Naive thymus-derived CD8-positive, alpha-beta T cell (primary cell): ENCODE data around the gene RAPGEF3. TPM values are rescaled to one million over a fixed set of nuclear protein-coding genes. Genes with fewer than 3 reads are reported as not detected.

Source experiments
- ATAC-seq, 2 donors: fragments of 150-1000 bp; cut with Tn5 transposase in 1 of 2; sonication (Bioruptor Pico), chemical (Tn5 transposase) in 1 of 2; 1 replicate in 1 of 2; 2 replicates in 1 of 2; pipeline ENCODE4 v1.10.0; 2021; ENCODE audit warnings: mild to moderate bottlenecking in 2 of 2, moderate library complexity in 2 of 2
- POLR2A ChIA-PET: fragments of 350-600 bp; sonication (Branson Sonifier 250); formaldehyde crosslinking; loops from one replicate; lab custom pipeline; 2021; ENCODE audit warnings: antibody characterized with exemption; lab: Charles Lee
- DNase-seq, 10 donors: peaks; one replicate each; pipeline versions ENCODE4 v3.0.0 to v3.0.0-alpha.2; 2020 to 2022
- H3K27ac Mint-ChIP-seq, 10 donors: one replicate each; pipeline ENCODE4 v1.8.0; 2020 to 2022; ENCODE audit warnings: mild to moderate bottlenecking in 10 of 10, mixed read lengths in 10 of 10, moderate library complexity in 4 of 10, inconsistent platforms in 1 of 10
- H3K27me3 Mint-ChIP-seq, 5 donors: one replicate each; pipeline ENCODE4 v1.8.0; 2021 to 2022; ENCODE audit warnings: mixed read lengths in 5 of 5
- H3K36me3 Mint-ChIP-seq, 3 donors: one replicate each; pipeline ENCODE4 v1.8.0; 2020 to 2022; ENCODE audit warnings: mixed read lengths in 3 of 3, mild to moderate bottlenecking in 2 of 3, inconsistent platforms in 1 of 3
- H3K4me1 Mint-ChIP-seq, 4 donors: one replicate each; pipeline ENCODE4 v1.8.0; 2021 to 2022; ENCODE audit warnings: mixed read lengths in 4 of 4
- H3K4me3 Mint-ChIP-seq, 10 donors: one replicate each; pipeline ENCODE4 v1.8.0; 2020 to 2022; ENCODE audit warnings: mild to moderate bottlenecking in 10 of 10, mixed read lengths in 10 of 10, moderate library complexity in 6 of 10, inconsistent platforms in 1 of 10
- H3K9me3 Mint-ChIP-seq, 9 donors: one replicate each; pipeline ENCODE4 v1.8.0; 2020 to 2022; ENCODE audit warnings: mixed read lengths in 9 of 9, mild to moderate bottlenecking in 3 of 9, inconsistent platforms in 1 of 9, moderate library complexity in 1 of 9
- polyA plus RNA-seq, 3 donors: library from polyadenylated mRNA; unstranded; fragments of 300-500 nt; fragmentation: Illumina TruSeq; gene quantifications; one replicate each; pipeline ENCODE4 v1.2.3, GENCODE V29; 2021
- total RNA-seq, 8 experiments: library from RNA in 2 of 8; stranded (reverse) in 2 of 8; gene quantifications; one replicate each; pipeline ENCODE4 v1.2.3 and lab custom pipeline; 2021 to 2026

The RAPGEF3 gene
- total and polyA plus RNA-seq, 5 experiments from 2014 or later: 0.08 to 0.65 (median 0.27) TPM

DNA sequence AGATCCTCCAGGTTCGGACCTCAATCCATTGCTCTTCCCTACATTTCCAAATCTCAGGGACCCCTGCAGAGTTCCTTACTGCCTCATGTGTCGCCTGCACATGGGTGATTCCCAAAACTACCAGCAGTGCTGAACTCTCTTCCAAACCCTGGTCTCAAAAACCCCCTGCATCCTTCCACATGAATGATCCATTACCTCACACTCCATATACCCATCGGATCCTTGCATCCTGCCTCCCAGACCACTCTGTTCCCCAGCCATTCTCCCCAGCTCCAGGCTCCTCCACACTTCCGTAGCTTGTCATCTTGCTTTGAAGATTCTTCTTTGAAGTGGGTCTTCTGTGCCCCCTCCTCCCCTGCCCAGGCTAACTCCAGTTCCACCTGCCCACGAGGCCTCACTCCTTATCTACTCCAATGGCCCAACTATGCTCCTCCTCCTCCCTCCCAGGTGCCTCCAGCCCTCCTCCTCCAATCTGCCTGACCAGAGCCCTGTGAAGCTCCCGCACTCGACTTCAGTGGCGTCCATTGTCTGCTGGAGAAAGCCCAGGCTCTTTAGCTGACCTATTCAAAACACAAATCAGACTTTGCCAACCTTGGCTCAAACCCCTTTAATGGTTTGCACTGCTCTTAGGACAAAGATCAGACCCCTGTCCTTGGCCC lies 13.8 kb downstream of the RAPGEF3 start:
- no peaks in the 10 kb centered on the region for H3K36me3 Mint-ChIP-seq
- H3K27me3 Mint-ChIP-seq: peaks cover 0 to 2% (median 0%) of the 10 kb centered on the region in 5 donors
- DNase-seq (no peak), ATAC-seq (no peak)
- H3K9me3 Mint-ChIP-seq: no peaks in the 10 kb centered on the region
- no peak overlapping the region for H3K4me3 Mint-ChIP-seq
- H3K4me1 Mint-ChIP-seq: peaks cover 21 to 49% (median 41%) of the 10 kb centered on the region in 4 donors
- POLR2A ChIA-PET: interaction anchor here (0.5 to 4.3 kb wide), 5 partner anchors 22 to 709 kb away, joined by 4 to 19 read pairs (median 10); partner anchors contain the start of gene SLC48A1
- H3K27ac Mint-ChIP-seq: peak overlapping the region in 2 of 10 donors; percentile 11 to 27

DNA sequence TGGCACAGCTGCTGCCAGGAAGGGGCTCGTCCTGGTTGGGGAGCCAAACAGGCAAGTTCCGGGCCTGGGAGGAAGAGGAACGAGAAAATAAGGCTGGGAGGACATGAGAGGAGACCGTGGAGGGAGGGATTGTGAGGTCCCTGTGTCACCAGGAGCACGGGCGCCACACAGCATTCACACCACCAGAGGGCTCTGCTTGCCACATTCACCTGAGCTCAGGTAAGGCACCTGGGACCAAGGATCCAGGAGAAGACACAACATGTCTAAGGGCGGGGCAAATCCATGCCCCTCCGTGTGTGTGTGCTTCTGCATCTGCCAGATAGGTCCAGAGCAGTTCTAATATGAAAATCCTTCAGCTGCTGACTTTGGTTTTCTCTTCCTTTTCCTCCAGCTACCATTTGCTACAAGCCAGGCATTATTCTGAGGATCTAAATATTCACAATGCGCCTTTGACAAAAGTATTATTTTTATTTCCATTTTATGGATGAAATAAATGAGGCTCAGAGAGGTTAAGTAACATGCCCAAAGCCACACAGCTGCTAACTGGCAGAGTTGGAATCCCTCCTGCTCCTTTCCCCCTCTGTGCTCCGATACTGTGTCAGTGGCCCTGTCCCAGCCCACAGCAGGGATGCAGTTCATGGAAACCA lies 14.6 kb downstream of the RAPGEF3 start:
- POLR2A ChIA-PET: interaction anchor here (0.8 to 4.3 kb wide), 9 partner anchors 11 to 94 kb away, joined by 3 to 19 read pairs (median 4); partner anchors contain the start of gene SLC48A1
- Mint-ChIP-seq H3K4me3 (no peak overlapping the region), H3K4me1 (peaks cover 26 to 57% (median 48%) of the 10 kb centered on the region in 4 donors), H3K27ac (no peak overlapping the region), H3K27me3 (no peaks in the 10 kb centered on the region), H3K9me3 (peaks cover 0 to 2% (median 0%) of the 10 kb centered on the region in 9 donors), H3K36me3 (no peaks in the 10 kb centered on the region)
- ATAC-seq (peak; percentile 52), DNase-seq (peak; percentile 40 to 84 (median 58))

DNA sequence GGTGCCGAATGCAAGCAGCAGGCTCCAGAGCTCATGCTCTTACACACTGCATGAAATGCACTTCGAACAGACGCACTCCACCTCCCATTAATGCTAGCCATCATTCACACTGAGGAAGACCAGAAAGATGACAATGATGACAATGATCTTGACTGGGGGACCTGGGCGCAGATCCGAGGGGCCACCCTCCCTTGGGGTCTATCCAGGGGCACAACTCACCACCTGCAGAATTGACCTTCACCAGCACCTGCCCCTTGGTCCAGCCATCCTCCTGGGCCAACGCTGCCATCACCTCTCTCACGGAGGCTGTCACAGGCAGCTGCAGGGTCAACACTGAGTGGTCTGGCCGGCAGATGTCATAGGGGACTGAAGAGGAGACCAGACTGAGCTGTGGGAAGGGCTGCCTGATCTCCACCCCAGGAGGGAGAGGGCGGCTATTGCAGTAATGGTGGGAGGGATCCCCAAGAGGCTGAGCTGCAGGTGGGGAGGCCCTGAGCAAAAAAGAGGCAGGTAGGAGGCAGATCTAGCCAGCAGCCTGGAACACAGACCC lies 15.3 kb downstream of the RAPGEF3 start:
- H3K27ac Mint-ChIP-seq: peak overlapping the region in 2 of 10 donors; percentile 37 to 56

DNA sequence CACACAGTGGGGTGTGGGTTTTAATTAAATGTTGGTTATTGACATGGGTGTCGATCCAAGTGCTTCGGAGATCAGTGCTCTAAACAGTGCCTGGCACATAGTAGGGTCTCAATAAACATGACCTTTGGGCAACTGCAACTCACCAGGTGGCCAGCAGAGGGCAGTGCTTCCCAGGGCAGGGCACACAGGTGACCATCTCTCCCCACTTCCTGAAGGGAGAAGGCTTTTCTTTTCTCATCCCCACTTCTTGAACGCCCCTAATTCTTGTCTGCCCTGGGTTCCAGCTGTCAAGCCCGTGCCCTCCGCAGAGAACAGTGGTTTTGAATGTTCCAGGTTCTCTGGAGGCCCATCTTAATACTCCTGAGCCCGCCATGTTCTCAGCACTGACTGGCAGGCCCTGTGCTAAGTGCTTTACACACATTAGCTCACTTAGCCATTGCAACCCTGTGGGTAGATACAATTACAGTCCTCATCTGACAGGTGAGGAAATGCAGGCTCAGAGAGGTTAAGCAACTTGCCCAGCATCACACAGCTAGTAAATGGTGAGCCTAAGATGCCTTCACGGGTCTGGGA lies 16.3 kb downstream of the RAPGEF3 start:
- peak in 1 of 2 donors; percentile 26 for ATAC-seq
- DNase-seq: peak; percentile 40 to 79 (median 62)
- POLR2A ChIA-PET: interaction anchor here (0.6 to 4.3 kb wide), 12 partner anchors 9 to 98 kb away, joined by 3 to 22 read pairs (median 6); partner anchors contain the start of genes RAPGEF3, RPAP3 and SLC48A1
- Mint-ChIP-seq H3K4me1 (peaks cover 26 to 73% (median 51%) of the 10 kb centered on the region in 4 donors), H3K9me3 (peaks cover 0 to 2% (median 0%) of the 10 kb centered on the region in 9 donors), H3K36me3 (no peaks in the 10 kb centered on the region), H3K27me3 (no peaks in the 10 kb centered on the region), H3K4me3 (peak overlapping the region in 2 of 10 donors; percentile 33 to 45), H3K27ac (peak overlapping the region in 1 of 10 donors; percentile 36)

More for the DNA sequence above, 15.3 kb downstream of the RAPGEF3 start:
- Mint-ChIP-seq H3K4me3 (peak overlapping the region in 1 of 10 donors; percentile 14), H3K36me3 (no peaks in the 10 kb centered on the region), H3K9me3 (peaks cover 0 to 2% (median 0%) of the 10 kb centered on the region in 9 donors), H3K27me3 (no peaks in the 10 kb centered on the region), H3K4me1 (peaks cover 24 to 64% (median 52%) of the 10 kb centered on the region in 4 donors)
- POLR2A ChIA-PET: interaction anchor here (0.9 to 4.3 kb wide), 10 partner anchors 10 to 95 kb away, joined by 3 to 22 read pairs (median 8); partner anchors contain the start of genes RAPGEF3 and SLC48A1
- ATAC-seq: no peak
- DNase-seq: no peak

DNA sequence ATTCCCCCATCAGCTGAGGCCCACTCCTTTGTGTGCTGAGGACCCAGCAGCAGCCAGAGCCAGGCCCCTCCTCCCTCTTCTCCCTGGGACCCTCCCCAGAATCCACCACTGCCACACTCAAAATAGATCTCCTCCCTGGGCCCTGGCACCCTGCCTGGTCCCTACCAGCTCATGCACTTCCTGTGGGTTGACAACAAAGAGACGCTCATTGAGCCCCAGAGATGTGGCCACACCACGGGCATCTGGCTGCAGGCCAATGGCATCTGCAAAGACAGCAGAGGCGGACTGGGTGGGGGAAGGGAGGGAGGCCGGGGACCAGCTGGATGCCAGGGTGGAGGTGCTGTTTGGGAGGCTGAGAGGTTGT lies 17.4 kb downstream of the RAPGEF3 start:
- no peaks in the 10 kb centered on the region for H3K36me3 Mint-ChIP-seq
- H3K4me1 Mint-ChIP-seq: peaks cover 26 to 79% (median 48%) of the 10 kb centered on the region in 4 donors
- no peaks in the 10 kb centered on the region for H3K27me3 Mint-ChIP-seq
- H3K4me3 Mint-ChIP-seq: peak overlapping the region; percentile 1 to 61 (median 46)
- POLR2A ChIA-PET: interaction anchor here (1.0 to 4.3 kb wide), 10 partner anchors 10 to 1370 kb away, joined by 3 to 22 read pairs (median 6); partner anchors contain the start of genes LMBR1L, RAPGEF3, RPAP3 and SLC48A1
- peaks cover 0 to 2% (median 0%) of the 10 kb centered on the region in 9 donors for H3K9me3 Mint-ChIP-seq
- ATAC-seq (peak; percentile 80 to 83), DNase-seq (peak; percentile 52 to 93 (median 78))
- peak overlapping the region; percentile 4 to 91 (median 54) for H3K27ac Mint-ChIP-seq

DNA sequence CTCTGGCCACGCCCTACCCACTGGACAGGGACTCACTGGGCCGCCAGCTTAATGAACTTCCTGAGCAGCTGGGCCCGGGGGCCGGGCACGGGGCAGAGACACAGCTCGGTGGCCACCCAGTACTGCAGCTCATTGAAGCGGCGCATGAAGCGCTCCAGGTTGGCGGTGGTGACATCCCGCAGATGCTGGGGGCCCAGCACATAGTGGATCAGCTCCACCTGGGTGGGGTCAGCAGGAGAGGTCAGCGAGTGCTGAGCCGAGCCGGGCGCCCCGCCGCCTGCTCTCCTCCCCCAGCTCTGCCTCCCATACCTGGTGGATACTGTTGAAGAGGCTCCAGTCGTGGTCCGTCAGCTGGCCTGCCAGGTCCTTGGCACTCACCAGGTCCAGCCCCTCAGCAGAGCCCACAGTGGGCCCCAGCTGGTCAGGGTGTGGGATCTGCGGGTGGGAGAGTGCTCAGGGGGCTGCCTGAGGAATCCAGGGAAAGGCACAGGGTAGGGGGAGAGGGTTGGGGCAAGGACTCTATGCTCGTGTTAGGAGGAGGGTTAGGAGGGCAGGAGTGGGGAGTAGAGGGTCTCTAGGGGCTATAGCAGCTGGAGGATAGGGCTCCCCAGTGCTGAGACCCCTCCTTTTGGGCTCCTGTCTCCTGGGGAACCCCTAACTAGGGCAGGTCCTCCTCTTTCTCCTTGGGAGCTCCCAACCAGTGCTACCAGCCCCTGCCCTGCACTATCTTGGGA lies 17.9 kb downstream of the RAPGEF3 start:
- Mint-ChIP-seq H3K9me3 (peaks cover 0 to 2% (median 0%) of the 10 kb centered on the region in 9 donors), H3K4me1 (peaks cover 28 to 79% (median 48%) of the 10 kb centered on the region in 4 donors), H3K36me3 (no peaks in the 10 kb centered on the region), H3K27ac (peak overlapping the region; percentile 4 to 91 (median 54)), H3K4me3 (peak overlapping the region in 9 of 10 donors; percentile 36 to 61 (median 49)), H3K27me3 (no peaks in the 10 kb centered on the region)
- no peak for DNase-seq
- POLR2A ChIA-PET: interaction anchor here (0.8 to 4.3 kb wide), 11 partner anchors 9 to 1370 kb away, joined by 3 to 22 read pairs (median 5); partner anchors contain the start of genes LMBR1L, RAPGEF3, RPAP3 and SLC48A1
- no peak for ATAC-seq

DNA sequence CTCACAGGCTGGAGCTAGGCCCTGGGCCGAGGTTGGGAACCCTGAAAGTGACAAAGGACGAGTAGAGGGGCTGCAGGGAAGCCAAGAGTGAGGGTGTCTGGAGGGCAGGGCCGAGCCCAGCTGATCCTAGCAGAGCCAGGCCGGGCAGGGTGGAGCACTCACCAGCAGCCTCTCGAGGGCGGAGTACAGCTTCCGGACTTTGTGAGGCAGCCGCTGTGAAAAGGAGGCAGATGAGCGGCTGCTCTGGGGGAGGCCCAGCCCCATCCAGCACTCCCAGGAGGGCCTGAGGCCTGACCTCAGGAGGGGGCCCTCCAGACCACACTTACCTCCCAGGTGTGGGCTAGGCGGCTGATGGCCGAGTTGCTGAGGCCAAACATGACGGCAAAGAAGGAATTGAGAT lies 18.7 kb downstream of the RAPGEF3 start:
- POLR2A ChIA-PET: interaction anchor here (0.6 to 3.2 kb wide), 5 partner anchors 8 to 341 kb away, joined by 3 to 22 read pairs (median 4); partner anchors contain the start of gene RAPGEF3
- DNase-seq (no peak), ATAC-seq (no peak)
- no peaks in the 10 kb centered on the region for H3K36me3 Mint-ChIP-seq
- H3K27ac Mint-ChIP-seq: peak overlapping the region in 5 of 10 donors; percentile 9 to 86 (median 32)
- peaks cover 29 to 77% (median 48%) of the 10 kb centered on the region in 4 donors for H3K4me1 Mint-ChIP-seq
- peak overlapping the region in 4 of 10 donors; percentile 28 to 51 (median 36) for H3K4me3 Mint-ChIP-seq
- H3K27me3 Mint-ChIP-seq: no peaks in the 10 kb centered on the region
- H3K9me3 Mint-ChIP-seq: peaks cover 0 to 2% (median 0%) of the 10 kb centered on the region in 9 donors

DNA sequence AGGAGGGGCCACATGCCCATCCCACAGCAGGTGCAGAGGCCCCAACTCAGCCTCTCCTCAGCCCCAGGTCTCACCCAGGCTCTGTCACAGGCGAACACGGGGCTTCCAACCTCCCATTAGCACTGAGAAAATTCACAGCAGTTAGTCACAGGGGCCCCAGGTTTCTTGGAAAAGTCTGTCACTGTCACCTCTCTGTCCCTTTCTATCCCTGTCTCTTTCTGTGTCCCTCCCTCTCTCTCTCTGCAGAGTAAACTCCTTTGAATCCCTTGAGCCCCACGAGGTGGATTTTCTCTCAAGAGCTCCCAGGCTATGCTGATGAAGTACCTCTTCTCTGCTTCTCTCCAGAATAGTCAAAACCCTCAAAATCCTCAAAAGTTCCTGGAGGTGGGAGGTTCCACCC lies 19.4 kb downstream of the RAPGEF3 start:
- POLR2A ChIA-PET: interaction anchor here (0.6 kb wide), 1 partner anchor 342 kb away, joined by 3 read pairs; no protein-coding TSS in a partner anchor
- Mint-ChIP-seq H3K27me3 (no peaks in the 10 kb centered on the region), H3K9me3 (peaks cover 0 to 2% (median 0%) of the 10 kb centered on the region in 9 donors), H3K36me3 (no peaks in the 10 kb centered on the region), H3K4me3 (no peak overlapping the region), H3K27ac (peak overlapping the region in 7 of 10 donors; percentile 6 to 66 (median 32)), H3K4me1 (peaks cover 27 to 70% (median 48%) of the 10 kb centered on the region in 4 donors)
- DNase-seq (no peak), ATAC-seq (no peak)

DNA sequence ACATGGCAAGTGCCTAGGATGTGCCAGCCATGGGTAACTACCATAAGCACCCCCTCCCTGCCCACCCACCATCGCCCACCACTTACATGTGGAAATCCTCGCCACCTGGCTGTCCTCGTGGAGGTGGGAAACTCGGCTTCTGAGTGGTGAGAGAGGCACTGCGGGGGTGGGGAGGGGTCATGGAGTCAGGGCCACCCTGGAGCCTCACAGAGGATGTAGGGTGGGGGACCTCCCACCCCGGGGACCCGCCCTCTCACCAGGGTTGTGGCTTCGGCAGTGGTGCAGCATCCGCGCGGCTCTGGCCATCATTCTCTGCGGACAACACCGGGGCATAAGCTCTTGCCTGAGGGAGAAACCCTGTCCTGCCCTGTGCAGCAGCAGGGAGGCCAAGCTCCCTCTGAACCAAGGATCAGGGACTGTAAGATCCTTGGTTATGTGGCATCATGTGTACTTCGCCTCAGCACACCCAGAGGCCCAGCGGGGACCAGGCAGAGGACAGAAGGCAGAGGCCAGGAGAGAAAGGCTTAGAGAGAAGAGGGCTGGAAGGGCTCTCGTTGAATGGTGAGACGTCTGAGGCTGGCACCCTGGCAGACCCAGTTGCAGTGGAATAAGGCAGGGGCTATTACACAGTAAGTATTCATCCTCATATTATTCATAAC lies 20.6 kb downstream of the RAPGEF3 start:
- POLR2A ChIA-PET: no interaction called here
- Mint-ChIP-seq H3K4me1 (peaks cover 24 to 58% (median 41%) of the 10 kb centered on the region in 4 donors), H3K27ac (peak overlapping the region in 3 of 10 donors; percentile 2 to 57 (median 43)), H3K27me3 (no peaks in the 10 kb centered on the region), H3K36me3 (no peaks in the 10 kb centered on the region), H3K9me3 (peaks cover 0 to 2% (median 0%) of the 10 kb centered on the region in 9 donors), H3K4me3 (no peak overlapping the region)
- no peak for DNase-seq
- ATAC-seq: no peak

DNA sequence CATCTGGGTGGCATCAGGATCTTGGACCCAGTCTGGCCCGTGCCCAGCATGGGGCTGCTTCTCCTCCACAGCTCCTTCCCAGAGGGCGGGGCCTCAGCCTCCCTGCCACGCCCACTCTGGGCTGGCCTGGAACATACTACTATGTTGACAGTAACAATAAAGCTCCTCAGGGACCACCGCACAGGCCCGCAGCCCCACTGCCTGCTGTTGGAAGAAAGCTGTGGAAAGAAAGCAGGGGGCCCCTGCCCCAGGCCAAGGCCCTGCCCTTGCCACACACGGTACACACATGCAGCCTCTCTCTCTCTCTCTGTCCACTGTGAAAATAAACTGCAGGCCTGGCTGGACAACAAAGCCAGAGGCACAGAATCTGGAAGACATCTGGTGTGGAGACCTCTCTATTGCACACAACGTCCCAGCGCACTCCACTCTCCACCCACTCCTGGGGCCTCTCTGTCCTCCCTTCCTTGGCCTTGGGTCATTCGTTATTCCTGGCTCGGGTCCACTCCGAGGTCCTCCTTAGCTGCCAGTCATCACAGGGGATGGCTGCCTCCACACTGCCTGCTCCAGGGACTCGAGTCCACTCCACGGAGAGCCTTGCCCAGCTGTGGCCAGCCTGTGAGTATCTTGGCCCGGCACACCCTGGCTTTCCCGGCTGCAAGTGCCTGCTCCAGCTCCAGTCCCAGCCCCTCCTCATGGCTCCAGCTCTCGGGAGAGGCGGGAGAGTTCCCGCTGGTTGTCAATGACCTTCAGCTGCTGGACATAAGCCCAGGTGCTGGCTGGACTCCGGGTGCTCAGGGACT lies 21.6 kb downstream of the RAPGEF3 start:
- ATAC-seq: no peak
- POLR2A ChIA-PET: no interaction called here
- no peaks in the 10 kb centered on the region for H3K36me3 Mint-ChIP-seq

More for the DNA sequence above, 21.6 kb downstream of the RAPGEF3 start:
- H3K27ac Mint-ChIP-seq: peak overlapping the region in 1 of 10 donors; percentile 62
- no peak overlapping the region for H3K4me3 Mint-ChIP-seq
- no peaks in the 10 kb centered on the region for H3K27me3 Mint-ChIP-seq
- peaks cover 22 to 50% (median 36%) of the 10 kb centered on the region in 4 donors for H3K4me1 Mint-ChIP-seq
- DNase-seq: no peak
- H3K9me3 Mint-ChIP-seq: peaks cover 0 to 2% (median 0%) of the 10 kb centered on the region in 9 donors
